Fibroblast of lung (primary cell): ENCODE measurements around the gene BTNL9. TPM values are rescaled to one million over a fixed set of nuclear protein-coding genes. Genes with fewer than 3 reads are reported as not detected.

Experiments
- DNase-seq, 2 donors: peaks; one replicate each; pipeline versions ENCODE4 v3.0.0 to v3.0.0-alpha.2; 2010; ENCODE audit warnings: low read depth in 2 of 2
- H2AFZ ChIP-seq: 2 replicates; pipeline ENCODE4 v1.5.1; 2012; ENCODE audit warnings: low read length, control low read depth, inconsistent platforms
- H3K27ac ChIP-seq: 2 replicates; pipeline ENCODE4 v1.5.1; 2011; ENCODE audit warnings: low read length, control low read depth; ENCODE audit not compliant: insufficient read depth
- H3K27me3 ChIP-seq: 2 replicates; pipeline ENCODE4 v1.5.1; 2011; ENCODE audit warnings: mild to moderate bottlenecking, low read length; ENCODE audit not compliant: control insufficient read depth, insufficient read depth
- H3K36me3 ChIP-seq: 2 replicates; pipeline ENCODE4 v1.5.1; 2011; ENCODE audit warnings: low read length; ENCODE audit not compliant: control insufficient read depth, insufficient read depth
- H3K4me1 ChIP-seq: 2 replicates; pipeline ENCODE4 v1.5.1; 2011; ENCODE audit warnings: low read length; ENCODE audit not compliant: control insufficient read depth, insufficient read depth; ENCODE audit errors: extremely low read depth
- H3K4me2 ChIP-seq: 2 replicates; pipeline ENCODE4 v1.5.1; 2011; ENCODE audit warnings: low read length, control low read depth; ENCODE audit not compliant: insufficient read depth; ENCODE audit errors: extremely low read depth
- H3K4me3 ChIP-seq, 4 experiments: fragments of 200-600 bp in 1 of 4; sonication (generic) in 1 of 4; replicated peaks in 1 of 4; 2 replicates each; pipeline ENCODE4 v1.5.1; 2011 to 2016; ENCODE audit warnings: low read length in 4 of 4, low read depth in 3 of 4, mild to moderate bottlenecking in 3 of 4, control low read depth in 2 of 4, inconsistent platforms in 1 of 4, mixed read lengths in 1 of 4; ENCODE audit not compliant: insufficient read depth in 1 of 4; ENCODE audit errors: control extremely low read depth in 1 of 4
- H3K79me2 ChIP-seq: 2 replicates; pipeline ENCODE4 v1.5.1; 2012; ENCODE audit warnings: mild to moderate bottlenecking, low read length, inconsistent platforms; ENCODE audit not compliant: control insufficient read depth, insufficient read depth
- H3K9ac ChIP-seq: 2 replicates; pipeline ENCODE4 v1.5.1; 2011; ENCODE audit warnings: mild to moderate bottlenecking, low read length, control low read depth; ENCODE audit not compliant: insufficient read depth
- H3K9me3 ChIP-seq: 2 replicates; pipeline ENCODE4 v1.5.1; 2012; ENCODE audit warnings: low read depth, low read length; ENCODE audit not compliant: control insufficient read depth, insufficient read depth
- H4K20me1 ChIP-seq: 2 replicates; pipeline ENCODE4 v1.5.1; 2011; ENCODE audit warnings: low read length; ENCODE audit not compliant: control insufficient read depth, insufficient read depth; ENCODE audit errors: extremely low read depth
- CTCF ChIP-seq, 2 donors: IDR thresholded peaks in 1 of 2; conservative IDR thresholded peaks in 1 of 2; 1 replicate in 1 of 2; 2 replicates in 1 of 2; pipeline ENCODE4 v1.5.1; 2011 to 2012; ENCODE audit warnings: low read length in 2 of 2, control low read depth in 1 of 2, inconsistent platforms in 1 of 2, low read depth in 1 of 2, mild to moderate bottlenecking in 1 of 2
- EZH2 ChIP-seq: IDR thresholded peaks from 2 replicates; pipeline ENCODE4 v1.5.1; 2012; ENCODE audit warnings: low read length, control low read depth, mild to moderate bottlenecking; ENCODE audit errors: missing control alignments
- polyA plus RNA-seq, 2 donors: library from polyadenylated mRNA; depleted of rRNA in 1 of 2; stranded (reverse) in 1 of 2; unstranded in 1 of 2; fragments of >200 nt; gene quantifications; 2 replicates each; pipeline ENCODE4 v1.2.1, GENCODE V29; 2011 to 2012; ENCODE audit warnings: missing spikeins in 1 of 2
- total RNA-seq: library from RNA; depleted of rRNA; stranded (reverse); fragments of >200 nt; gene quantifications from 2 replicates; pipeline ENCODE4 v1.2.1, GENCODE V29; 2014

BTNL9 gene
- total and polyA plus RNA-seq, 2 donors (not counting 1 experiment from before 2014, with no cell fraction given): not detected

DNA sequence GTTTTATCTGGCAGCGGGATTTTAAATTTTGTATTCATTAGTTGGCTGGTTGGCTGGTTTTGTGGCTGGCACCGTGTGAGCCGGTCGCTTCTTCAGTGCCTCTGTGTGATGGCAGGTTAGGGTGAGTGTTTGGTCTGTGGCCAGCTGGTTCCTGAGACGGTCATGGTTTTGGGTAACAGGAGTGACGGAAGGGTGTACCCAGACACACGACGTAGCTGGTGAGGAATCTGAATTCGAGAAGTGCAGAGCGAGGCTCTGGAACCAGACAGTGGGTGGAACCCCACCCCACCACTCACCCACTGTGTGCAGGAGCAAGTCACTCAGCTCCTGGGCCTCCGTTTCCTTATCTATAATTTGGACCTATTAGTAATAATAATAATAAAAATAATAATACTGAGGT lies 2.7 kb downstream of the BTNL9 start:
- Histone ChIP-seq H3K27ac (no peak overlapping the region), H3K9me3 (no peaks in the 10 kb centered on the region), H4K20me1 (no peaks in the 10 kb centered on the region), H3K4me1 (no peaks in the 10 kb centered on the region), H3K4me3 (no peak overlapping the region), H3K27me3 (no peaks in the 10 kb centered on the region), H3K79me2 (no peaks in the 10 kb centered on the region), H2AFZ (no peak overlapping the region), H3K36me3 (no peaks in the 10 kb centered on the region), H3K4me2 (no peak overlapping the region), H3K9ac (no peak overlapping the region)
- no peak for TF ChIP-seq CTCF (conservative IDR thresholded peaks at IDR 0.05 in 1 of 2, IDR thresholded peaks at IDR 0.05 in 1 of 2; ENCODE audit: low read depth in 1 of 2, low read length in 2 of 2)
- no peak for TF ChIP-seq EZH2
- DNase-seq: no peak

GRCh38 chr5:181043285-181044092 lies 3.4 kb downstream of the BTNL9 start:
- Histone ChIP-seq H3K4me1 (no peaks in the 10 kb centered on the region), H2AFZ (no peak overlapping the region), H3K9me3 (no peaks in the 10 kb centered on the region), H3K36me3 (no peaks in the 10 kb centered on the region), H3K9ac (no peak overlapping the region), H3K79me2 (no peaks in the 10 kb centered on the region), H3K27me3 (no peaks in the 10 kb centered on the region), H4K20me1 (no peaks in the 10 kb centered on the region), H3K4me2 (no peak overlapping the region), H3K27ac (no peak overlapping the region), H3K4me3 (no peak overlapping the region)
- no peak for DNase-seq
- TF ChIP-seq CTCF (conservative IDR thresholded peaks at IDR 0.05 in 1 of 2, IDR thresholded peaks at IDR 0.05 in 1 of 2; ENCODE audit: low read depth in 1 of 2, low read length in 2 of 2): no peak
- TF ChIP-seq EZH2: no peak

DNA sequence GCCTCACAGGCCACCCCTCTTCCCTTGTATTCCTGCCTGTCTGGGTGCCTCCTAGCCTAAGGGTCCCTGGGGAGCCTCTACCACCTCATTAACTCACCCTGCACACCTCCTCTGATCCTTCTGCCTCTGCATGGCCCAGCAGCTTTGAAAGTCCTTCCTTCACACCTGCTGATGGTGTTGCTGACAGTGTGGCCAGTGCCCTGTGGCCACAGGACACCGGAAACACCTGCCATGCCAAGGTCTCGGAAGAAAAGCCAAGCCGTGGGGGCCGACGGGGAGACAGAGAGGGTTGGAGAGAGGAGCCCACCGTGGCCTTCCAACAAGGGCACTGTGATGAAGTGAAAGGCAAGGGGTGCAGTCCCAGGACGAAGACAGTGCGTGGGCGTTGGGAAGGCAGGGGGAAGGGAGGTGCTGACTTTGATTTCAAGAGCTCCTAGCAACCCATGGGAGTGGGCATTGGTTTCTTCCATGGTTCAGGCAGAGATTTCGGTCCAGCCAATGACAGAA lies 4.1 kb downstream of the BTNL9 start:
- Histone ChIP-seq H3K4me1 (no peaks in the 10 kb centered on the region), H3K9ac (no peak overlapping the region), H3K4me3 (no peak overlapping the region), H3K36me3 (no peaks in the 10 kb centered on the region), H2AFZ (no peak overlapping the region), H3K4me2 (no peak overlapping the region), H3K27me3 (no peaks in the 10 kb centered on the region), H3K79me2 (no peaks in the 10 kb centered on the region), H4K20me1 (no peaks in the 10 kb centered on the region), H3K27ac (no peak overlapping the region), H3K9me3 (no peaks in the 10 kb centered on the region)
- DNase-seq: no peak
- TF ChIP-seq EZH2 (no peak), CTCF (conservative IDR thresholded peaks at IDR 0.05 in 1 of 2, IDR thresholded peaks at IDR 0.05 in 1 of 2; ENCODE audit: low read depth in 1 of 2, low read length in 2 of 2) (no peak)
